Smooth muscle cell (in vitro differentiated cells): ENCODE measurements around the gene DDX54. TPM values are rescaled to one million over a fixed set of nuclear protein-coding genes. Genes with fewer than 3 reads are reported as not detected.

Source experiments
- DNase-seq: peaks from one replicate; lab custom pipeline; 2025; ENCODE audit not compliant: unreplicated experiment; lab: John Stamatoyannopoulos, UW
- H2AFZ ChIP-seq: fragments of 200-600 bp; sonication (generic); 2 replicates; pipeline ENCODE4 v1.6.0; 2016; ENCODE audit warnings: antibody characterized with exemption, low read depth, mild to moderate bottlenecking
- H3F3A ChIP-seq: fragments of 200-600 bp; sonication (generic); 2 replicates; pipeline ENCODE4 v1.6.0; 2017; ENCODE audit warnings: antibody characterized with exemption, low read depth
- H3K27ac ChIP-seq: fragments of 200-600 bp; sonication (generic); 2 replicates; pipeline ENCODE4 v1.5.1; 2016; ENCODE audit warnings: low read depth, mild to moderate bottlenecking
- H3K27me3 ChIP-seq: fragments of 200-600 bp; sonication (generic); 2 replicates; pipeline ENCODE4 v1.6.1; 2016; ENCODE audit warnings: low read depth, mild to moderate bottlenecking
- H3K36me3 ChIP-seq: fragments of 200-600 bp; sonication (generic); 2 replicates; pipeline ENCODE4 v1.5.1; 2016; ENCODE audit warnings: low read depth
- H3K4me1 ChIP-seq: fragments of 200-600 bp; sonication (generic); 2 replicates; pipeline ENCODE4 v1.5.1; 2016; ENCODE audit warnings: low read depth
- H3K4me2 ChIP-seq: fragments of 200-600 bp; sonication (generic); 2 replicates; pipeline ENCODE4 v1.6.0; 2016; ENCODE audit warnings: mild to moderate bottlenecking
- H3K4me3 ChIP-seq: fragments of 200-600 bp; sonication (generic); 2 replicates; pipeline ENCODE4 v1.5.1; 2016; ENCODE audit warnings: mild to moderate bottlenecking
- H3K79me2 ChIP-seq: fragments of 200-600 bp; sonication (generic); 2 replicates; pipeline ENCODE4 v1.6.0; 2016; ENCODE audit warnings: low read depth, mild to moderate bottlenecking
- H3K9ac ChIP-seq: fragments of 200-600 bp; sonication (generic); 2 replicates; pipeline ENCODE4 v1.6.0; 2016; ENCODE audit warnings: low read depth
- H3K9me3 ChIP-seq: fragments of 200-600 bp; sonication (generic); replicated peaks from 2 replicates; pipeline ENCODE4 v1.5.1; 2016; ENCODE audit warnings: low read depth
- H4K20me1 ChIP-seq: fragments of 200-600 bp; sonication (generic); 2 replicates; pipeline ENCODE4 v1.6.0; 2016; ENCODE audit warnings: low read depth
- WGBS: methylation state at CpG from one replicate; pipeline ENCODE4 v1.1.7; 2016; ENCODE audit warnings: low lambda C conversion rate; 5-methylcytosine and 5-hydroxymethylcytosine counted together
- polyA plus RNA-seq: library from polyadenylated mRNA; unstranded; fragments of >200 nt; fragmentation: Nextera tagmentation; extraction: Ambion mirVana; gene quantifications from 2 replicates; pipeline ENCODE4 v1.2.1, GENCODE V29; 2016
- total RNA-seq: library from RNA; depleted of rRNA; stranded (reverse); fragments of >200 nt; gene quantifications from 2 replicates; pipeline ENCODE4 v1.2.3, GENCODE V29; 2014
- TF ChIP-seq, protein P1 (sequence below): fragments of 200-600 bp; sonication (generic); IDR thresholded peaks from 2 replicates; pipeline ENCODE4 v1.5.1; 2017; ENCODE audit warnings: borderline replicate concordance, mild to moderate bottlenecking, antibody characterized with exemption; ENCODE audit not compliant: insufficient read depth, poor library complexity, severe bottlenecking

The DDX54 gene
- total and polyA plus RNA-seq, 2 experiments from 2014 or later, result 19.3 to 28.3 TPM

DNA sequence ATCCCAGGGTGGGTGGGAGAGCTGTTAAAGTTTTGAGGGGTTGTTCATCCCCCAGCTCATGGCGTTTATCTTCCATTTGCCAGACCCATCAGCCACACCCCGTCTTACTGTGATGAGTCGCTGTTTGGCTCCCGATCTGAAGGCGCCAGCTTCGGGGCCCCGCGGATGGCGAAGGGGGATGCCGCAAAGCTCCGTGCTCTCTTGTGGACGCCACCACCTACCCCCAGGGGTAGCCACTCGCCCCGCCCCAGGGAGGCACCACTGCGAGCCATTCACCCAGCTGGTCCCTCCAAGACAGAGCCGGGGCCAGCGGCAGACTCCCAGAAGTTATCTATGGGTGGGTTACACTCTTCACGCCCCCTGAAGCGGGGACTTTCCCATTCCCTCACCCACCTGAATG is 5.9 kb upstream of the DDX54 start:
- H3K4me2 ChIP-seq, result no peak overlapping the region

DNA sequence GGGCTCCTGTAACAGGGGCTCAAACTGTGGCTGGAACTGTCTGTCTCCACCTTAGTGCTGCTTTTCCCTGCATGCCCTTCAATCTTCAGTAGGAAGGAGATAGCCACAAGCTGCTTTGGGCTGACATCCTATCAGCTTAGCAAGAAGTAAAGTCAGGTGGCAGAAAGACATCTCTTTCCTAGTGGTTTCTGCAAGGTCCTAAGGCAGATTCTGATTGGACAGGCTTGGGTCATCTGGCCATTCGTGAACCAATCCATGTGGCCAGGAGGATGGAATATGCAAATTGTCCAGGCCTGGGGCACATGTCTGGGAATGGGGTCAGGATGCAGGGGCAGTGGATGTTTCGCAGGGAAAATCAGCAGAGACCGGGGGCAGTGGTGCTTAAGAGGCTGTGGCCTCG is 5.5 kb upstream of the DDX54 start:
- no peaks in the 10 kb centered on the region for H3K27me3 ChIP-seq
- no peak for DNase-seq
- no peak overlapping the region for H3K4me3 ChIP-seq
- TF ChIP-seq, protein P1, sequence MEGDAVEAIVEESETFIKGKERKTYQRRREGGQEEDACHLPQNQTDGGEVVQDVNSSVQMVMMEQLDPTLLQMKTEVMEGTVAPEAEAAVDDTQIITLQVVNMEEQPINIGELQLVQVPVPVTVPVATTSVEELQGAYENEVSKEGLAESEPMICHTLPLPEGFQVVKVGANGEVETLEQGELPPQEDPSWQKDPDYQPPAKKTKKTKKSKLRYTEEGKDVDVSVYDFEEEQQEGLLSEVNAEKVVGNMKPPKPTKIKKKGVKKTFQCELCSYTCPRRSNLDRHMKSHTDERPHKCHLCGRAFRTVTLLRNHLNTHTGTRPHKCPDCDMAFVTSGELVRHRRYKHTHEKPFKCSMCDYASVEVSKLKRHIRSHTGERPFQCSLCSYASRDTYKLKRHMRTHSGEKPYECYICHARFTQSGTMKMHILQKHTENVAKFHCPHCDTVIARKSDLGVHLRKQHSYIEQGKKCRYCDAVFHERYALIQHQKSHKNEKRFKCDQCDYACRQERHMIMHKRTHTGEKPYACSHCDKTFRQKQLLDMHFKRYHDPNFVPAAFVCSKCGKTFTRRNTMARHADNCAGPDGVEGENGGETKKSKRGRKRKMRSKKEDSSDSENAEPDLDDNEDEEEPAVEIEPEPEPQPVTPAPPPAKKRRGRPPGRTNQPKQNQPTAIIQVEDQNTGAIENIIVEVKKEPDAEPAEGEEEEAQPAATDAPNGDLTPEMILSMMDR, result no peak
- no peaks in the 10 kb centered on the region for H3K9me3 ChIP-seq
- H3K36me3 ChIP-seq, result no peaks in the 10 kb centered on the region
- peaks cover 13% of the 10 kb centered on the region for H3K4me1 ChIP-seq
- 94% methylated on average over 4 of the region's 4 CpGs for WGBS
- no peak overlapping the region for H2AFZ ChIP-seq
- H3K4me2 ChIP-seq, result no peak overlapping the region
- peaks cover 14% of the 10 kb centered on the region for H3F3A ChIP-seq
- H3K9ac ChIP-seq, result no peak overlapping the region
- H4K20me1 ChIP-seq, result no peaks in the 10 kb centered on the region
- no peak overlapping the region for H3K27ac ChIP-seq
- peaks cover 6% of the 10 kb centered on the region for H3K79me2 ChIP-seq

More for the DNA sequence above, 5.9 kb upstream of the DDX54 start:
- no peak overlapping the region for H3K27ac ChIP-seq
- H3K27me3 ChIP-seq, result no peaks in the 10 kb centered on the region
- TF ChIP-seq, protein P1, result no peak
- no peak for DNase-seq
- peaks cover 3% of the 10 kb centered on the region for H3K79me2 ChIP-seq
- H3K36me3 ChIP-seq, result no peaks in the 10 kb centered on the region
- no peaks in the 10 kb centered on the region for H4K20me1 ChIP-seq
- H3K4me1 ChIP-seq, result peaks cover 10% of the 10 kb centered on the region
- 84% methylated on average over 19 of the region's 19 CpGs for WGBS
- H3K4me3 ChIP-seq, result no peak overlapping the region
- no peak overlapping the region for H2AFZ ChIP-seq
- no peaks in the 10 kb centered on the region for H3K9me3 ChIP-seq
- peaks cover 14% of the 10 kb centered on the region for H3F3A ChIP-seq
- no peak overlapping the region for H3K9ac ChIP-seq

DNA sequence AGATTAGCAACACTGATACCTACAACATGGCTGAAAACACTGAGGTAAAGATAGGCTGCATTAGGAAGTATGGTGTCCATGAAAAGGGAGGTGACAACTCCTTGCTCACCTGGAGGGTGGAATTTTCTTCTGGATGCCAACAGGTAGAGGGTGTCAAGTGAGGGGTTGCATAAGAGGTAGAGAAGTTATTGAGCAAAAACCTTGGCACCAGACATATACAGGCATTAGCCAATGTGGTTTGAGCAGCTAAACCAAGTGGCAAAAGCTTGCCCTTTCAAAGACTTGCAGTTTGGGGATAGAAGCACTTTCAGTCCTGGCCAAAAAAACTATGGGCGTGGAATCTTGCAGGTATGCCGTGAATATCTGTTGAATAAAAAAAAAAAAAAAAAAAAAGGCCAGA is 4.1 kb upstream of the DDX54 start:
- Histone ChIP-seq H3K9me3 (no peaks in the 10 kb centered on the region), H3K27ac (no peak overlapping the region), H3K4me1 (peaks cover 5% of the 10 kb centered on the region), H3K36me3 (no peaks in the 10 kb centered on the region), H3K4me2 (no peak overlapping the region), H3F3A (peaks cover 15% of the 10 kb centered on the region), H3K27me3 (no peaks in the 10 kb centered on the region), H4K20me1 (no peaks in the 10 kb centered on the region), H2AFZ (no peak overlapping the region), H3K9ac (no peak overlapping the region), H3K79me2 (peaks cover 6% of the 10 kb centered on the region), H3K4me3 (no peak overlapping the region)
- no peak for DNase-seq
- WGBS, result 100% methylated on average over 2 of the region's 2 CpGs
- TF ChIP-seq, protein P1, result no peak

DNA sequence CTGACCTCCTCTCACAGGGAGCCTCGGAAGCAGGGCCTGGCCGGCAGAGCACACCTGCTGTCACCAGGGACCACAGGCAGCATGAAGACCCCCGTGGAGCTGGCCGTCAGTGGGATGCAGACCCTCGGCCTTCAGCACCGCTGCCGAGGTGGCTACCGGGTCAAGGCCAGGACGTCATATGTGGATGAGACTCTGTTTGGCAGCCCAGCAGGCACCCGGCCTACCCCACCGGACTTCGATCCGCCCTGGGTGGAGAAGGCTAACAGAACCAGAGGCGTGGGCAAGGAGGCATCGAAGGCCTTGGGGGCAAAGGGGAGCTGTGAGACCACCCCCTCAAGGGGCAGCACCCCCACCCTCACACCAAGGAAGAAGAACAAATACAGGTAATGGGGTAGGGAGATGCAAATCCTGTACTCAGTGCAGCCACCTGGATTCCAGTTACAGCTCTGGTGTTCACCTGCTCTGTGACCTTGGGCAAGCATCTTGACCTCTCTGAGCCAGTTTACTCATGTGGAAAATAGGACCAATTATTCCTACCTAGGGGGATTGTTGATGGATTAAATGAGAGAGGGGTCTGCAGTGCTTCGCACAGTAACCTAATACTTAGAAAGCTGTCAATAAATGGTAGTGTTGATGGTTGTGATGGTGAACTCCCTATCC is 1.5 kb upstream of the DDX54 start:
- H3K79me2 ChIP-seq, result peaks cover 32% of the 10 kb centered on the region
- H3K9ac ChIP-seq, result no peak overlapping the region
- no peak overlapping the region for H3K4me3 ChIP-seq
- H3K4me1 ChIP-seq, result peaks cover 9% of the 10 kb centered on the region
- DNase-seq, result no peak
- no peaks in the 10 kb centered on the region for H3K27me3 ChIP-seq
- H3K4me2 ChIP-seq, result peak overlapping the region; percentile 89
- no peak overlapping the region for H3K27ac ChIP-seq
- no peaks in the 10 kb centered on the region for H4K20me1 ChIP-seq
- H3F3A ChIP-seq, result peaks cover 5% of the 10 kb centered on the region
- no peaks in the 10 kb centered on the region for H3K9me3 ChIP-seq
- WGBS, result 95% methylated on average over 16 of the region's 16 CpGs
- no peak overlapping the region for H2AFZ ChIP-seq
- no peaks in the 10 kb centered on the region for H3K36me3 ChIP-seq
- TF ChIP-seq, protein P1, result no peak
